ENCODE data around the gene EDEM1.

DNA sequence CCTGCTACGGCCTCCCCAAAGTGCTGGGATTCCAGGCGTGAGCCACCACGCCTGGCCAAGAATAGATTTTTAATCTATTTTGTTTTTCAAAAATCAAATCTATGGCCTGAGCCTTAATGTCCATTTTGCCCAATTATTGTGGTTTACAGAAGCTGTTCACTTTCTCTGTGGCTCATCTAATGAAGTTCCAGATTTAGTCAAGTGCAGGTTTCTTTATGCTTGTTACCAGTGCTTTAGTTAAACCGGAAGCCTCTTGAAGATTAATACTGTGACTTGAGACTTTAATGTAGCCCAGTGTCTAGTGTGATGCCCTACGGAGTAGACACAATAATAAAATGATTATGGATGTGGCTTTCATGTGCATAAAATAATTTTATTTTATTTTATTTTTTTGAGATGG, 16.5 kb upstream of the EDEM1 start:
- TF ChIP-seq, protein P1, sequence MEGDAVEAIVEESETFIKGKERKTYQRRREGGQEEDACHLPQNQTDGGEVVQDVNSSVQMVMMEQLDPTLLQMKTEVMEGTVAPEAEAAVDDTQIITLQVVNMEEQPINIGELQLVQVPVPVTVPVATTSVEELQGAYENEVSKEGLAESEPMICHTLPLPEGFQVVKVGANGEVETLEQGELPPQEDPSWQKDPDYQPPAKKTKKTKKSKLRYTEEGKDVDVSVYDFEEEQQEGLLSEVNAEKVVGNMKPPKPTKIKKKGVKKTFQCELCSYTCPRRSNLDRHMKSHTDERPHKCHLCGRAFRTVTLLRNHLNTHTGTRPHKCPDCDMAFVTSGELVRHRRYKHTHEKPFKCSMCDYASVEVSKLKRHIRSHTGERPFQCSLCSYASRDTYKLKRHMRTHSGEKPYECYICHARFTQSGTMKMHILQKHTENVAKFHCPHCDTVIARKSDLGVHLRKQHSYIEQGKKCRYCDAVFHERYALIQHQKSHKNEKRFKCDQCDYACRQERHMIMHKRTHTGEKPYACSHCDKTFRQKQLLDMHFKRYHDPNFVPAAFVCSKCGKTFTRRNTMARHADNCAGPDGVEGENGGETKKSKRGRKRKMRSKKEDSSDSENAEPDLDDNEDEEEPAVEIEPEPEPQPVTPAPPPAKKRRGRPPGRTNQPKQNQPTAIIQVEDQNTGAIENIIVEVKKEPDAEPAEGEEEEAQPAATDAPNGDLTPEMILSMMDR (conservative IDR thresholded peaks at IDR 0.05 in 1 of 2, IDR thresholded peaks at IDR 0.05 in 1 of 2; ENCODE audit: extremely low read depth in 1 of 2, insufficient read depth in 1 of 2, low read depth in 1 of 2, low read length in 2 of 2), result no peak
- no peak for TF ChIP-seq EZH2 (IDR thresholded peaks at IDR 0.05; ENCODE audit: borderline replicate concordance, low read length)

Data from mammary epithelial cell (primary cell).